HG03521 (cell line): ENCODE results near the gene DKKL1.
"Not testable (repeated sequence)": the region's sequence is repeated elsewhere in the genome, so short reads cannot be mapped to it uniquely, and the experiment has no call there.

ENCODE experiments used
- ATAC-seq: cut with Tn5 transposase; IDR thresholded peaks from one replicate; pipeline ENCODE4 v1.9.1; 2021; ENCODE audit warnings: mild to moderate bottlenecking, moderate library complexity; ENCODE audit not compliant: unreplicated experiment

DKKL1 gene

GRCh38 chr19:49363268-49364082 lies at the start of gene DKKL1:
Gene DKKL1 (plus strand): TSS chr19:49363877. CDS start chr19:49363999, 122 bp downstream.
- ATAC-seq: peak; percentile 68

GRCh38 chr19:49315111-49315510 lies 48.6 kb upstream of the DKKL1 start:
- no peak for ATAC-seq

GRCh38 chr19:49316284-49316683 lies 47.4 kb upstream of the DKKL1 start:
- ATAC-seq: no peak

- ATAC-seq: no peak
Observed at GRCh38 chr19:49318296-49318695, 45.4 kb upstream of the DKKL1 start.

GRCh38 chr19:49324801-49325576 lies 38.7 kb upstream of the DKKL1 start, which contains the start of gene SLC6A16:
Gene SLC6A16 (minus strand): TSS chr19:49325191. CDS start chr19:49311347, 13,844 bp downstream.
- ATAC-seq: no peak

DNA sequence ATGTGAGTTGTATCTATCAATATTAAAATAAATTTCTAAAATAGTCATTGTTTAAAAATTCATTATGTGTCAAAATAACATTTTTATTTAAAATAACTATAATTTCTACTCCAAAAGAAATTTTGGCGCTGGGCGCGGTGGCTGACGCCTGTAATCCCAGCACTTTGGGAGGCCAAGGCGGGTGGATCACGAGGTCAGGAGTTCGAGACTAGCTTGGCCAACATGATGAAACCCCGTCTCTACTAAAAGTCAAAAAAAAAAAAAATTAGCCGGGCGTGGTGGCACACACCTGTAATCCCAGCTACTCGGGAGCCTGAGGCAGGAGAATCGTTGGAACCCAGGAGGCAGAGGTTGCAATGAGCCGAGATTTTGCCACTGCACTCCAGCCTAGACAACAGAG lies 37.9 kb upstream of the DKKL1 start:
- ATAC-seq: not testable (repeated sequence)

- no peak for ATAC-seq
Observed at GRCh38 chr19:49326165-49326704, 37.4 kb upstream of the DKKL1 start.

DNA sequence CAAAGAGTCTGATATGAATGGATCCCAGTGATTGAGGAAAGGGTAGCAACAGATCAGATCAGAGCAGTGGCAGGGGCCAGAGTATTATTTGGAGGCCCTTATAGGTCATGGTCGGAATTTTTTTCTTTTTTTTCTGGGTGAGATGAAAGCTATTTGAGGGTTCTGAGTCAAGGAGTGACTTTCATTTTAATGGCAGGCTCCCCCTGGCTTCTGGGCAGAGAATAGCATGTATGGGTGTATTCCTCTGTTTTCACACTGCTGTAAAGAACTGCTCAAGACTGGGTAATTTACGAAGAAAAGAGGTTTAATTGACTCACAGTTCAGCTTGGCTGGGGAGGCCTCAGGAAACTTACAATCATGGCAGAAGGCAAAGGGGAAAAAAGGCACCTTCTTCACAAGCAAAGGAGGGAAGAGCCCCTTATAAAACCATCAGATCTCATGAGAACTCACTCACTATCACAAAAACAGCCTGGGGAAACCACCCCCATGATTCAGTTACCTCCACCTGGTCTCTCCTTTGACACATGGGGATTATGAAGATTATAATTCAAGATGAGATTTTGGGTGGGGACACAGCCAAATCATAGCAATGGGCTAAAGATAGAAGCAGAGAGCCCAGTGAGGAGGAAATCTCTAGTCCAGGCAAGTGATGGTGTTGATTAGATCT lies 35.7 kb upstream of the DKKL1 start:
- no peak for ATAC-seq

DNA sequence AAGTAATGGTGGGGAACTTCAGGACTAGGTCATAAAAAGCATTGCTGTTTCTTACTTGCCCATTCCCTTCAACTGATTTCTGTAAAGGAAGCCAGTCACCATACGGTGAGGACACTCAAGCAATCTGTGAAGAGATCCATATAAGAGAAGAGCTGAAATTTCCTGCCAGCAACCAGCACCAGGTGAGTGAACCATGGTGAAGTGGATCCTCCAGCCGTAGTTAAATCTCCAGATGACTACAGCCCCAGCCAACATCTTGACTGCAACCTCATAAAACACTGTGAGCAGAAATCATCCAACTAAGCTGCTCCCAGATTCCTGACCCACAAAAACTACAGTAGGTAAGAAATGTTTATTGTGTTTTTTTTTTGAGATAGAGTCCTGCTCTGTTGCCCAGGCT lies 34.9 kb upstream of the DKKL1 start:
- no peak for ATAC-seq

DNA sequence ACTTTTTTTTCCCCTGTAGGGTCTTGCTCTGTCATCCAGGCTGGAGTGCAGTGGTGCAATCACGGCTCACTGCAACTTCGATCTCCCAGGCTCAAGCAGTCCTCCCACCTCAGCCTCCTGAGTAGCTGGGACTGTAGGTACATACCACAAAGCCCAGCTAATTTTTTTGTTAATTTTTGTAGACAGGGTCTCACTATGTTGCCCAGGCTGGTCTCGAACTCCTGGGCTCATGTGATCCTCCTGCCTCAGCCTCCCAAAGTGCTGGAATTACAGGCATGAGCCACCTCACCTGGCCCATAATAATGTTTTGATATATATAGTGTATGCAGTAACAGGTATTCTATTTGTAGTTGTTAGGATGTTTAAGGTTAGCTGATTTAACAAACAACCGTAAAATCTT lies 32.5 kb upstream of the DKKL1 start:
- ATAC-seq: not testable (repeated sequence)

- ATAC-seq: no peak
Observed at GRCh38 chr19:49331616-49332055, 32.0 kb upstream of the DKKL1 start.

DNA sequence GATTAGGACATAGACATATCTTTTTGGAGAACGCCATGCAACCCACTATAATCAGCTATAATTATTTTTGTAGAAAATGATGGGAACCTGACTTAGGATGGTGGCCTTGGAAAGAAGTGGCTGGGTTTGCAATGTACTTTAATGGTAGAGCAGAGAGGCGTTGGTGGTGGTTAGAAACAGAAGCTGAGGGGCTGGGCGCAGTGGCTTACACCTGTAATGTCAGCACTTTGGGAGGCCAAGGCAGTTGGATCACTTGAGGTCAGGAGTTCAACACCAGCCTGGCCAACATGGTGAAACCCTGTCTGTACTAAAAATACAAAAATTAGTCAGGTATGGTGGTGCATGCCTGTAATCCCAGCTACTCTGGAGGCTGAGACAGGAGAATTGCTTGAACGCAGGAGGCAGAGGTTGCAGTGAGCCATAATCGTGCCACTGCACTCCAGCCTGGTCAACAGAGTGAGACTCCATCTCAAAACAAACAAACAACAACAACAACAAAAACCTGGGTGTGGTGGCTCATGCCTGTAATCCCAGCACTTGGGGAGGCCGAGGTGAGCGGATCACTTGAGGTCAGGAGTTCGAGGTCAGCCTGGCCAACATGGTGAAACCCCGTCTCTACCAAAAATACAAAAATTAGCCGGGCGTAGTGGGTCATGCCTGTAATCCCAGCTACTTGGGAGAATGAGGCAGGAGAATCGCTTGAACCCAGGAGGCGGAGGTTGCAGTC lies 30.8 kb upstream of the DKKL1 start:
- ATAC-seq: not testable (repeated sequence)

GRCh38 chr19:49333418-49333805 lies 30.3 kb upstream of the DKKL1 start:
- no peak for ATAC-seq

GRCh38 chr19:49333811-49334288 lies 29.8 kb upstream of the DKKL1 start:
- no peak for ATAC-seq

DNA sequence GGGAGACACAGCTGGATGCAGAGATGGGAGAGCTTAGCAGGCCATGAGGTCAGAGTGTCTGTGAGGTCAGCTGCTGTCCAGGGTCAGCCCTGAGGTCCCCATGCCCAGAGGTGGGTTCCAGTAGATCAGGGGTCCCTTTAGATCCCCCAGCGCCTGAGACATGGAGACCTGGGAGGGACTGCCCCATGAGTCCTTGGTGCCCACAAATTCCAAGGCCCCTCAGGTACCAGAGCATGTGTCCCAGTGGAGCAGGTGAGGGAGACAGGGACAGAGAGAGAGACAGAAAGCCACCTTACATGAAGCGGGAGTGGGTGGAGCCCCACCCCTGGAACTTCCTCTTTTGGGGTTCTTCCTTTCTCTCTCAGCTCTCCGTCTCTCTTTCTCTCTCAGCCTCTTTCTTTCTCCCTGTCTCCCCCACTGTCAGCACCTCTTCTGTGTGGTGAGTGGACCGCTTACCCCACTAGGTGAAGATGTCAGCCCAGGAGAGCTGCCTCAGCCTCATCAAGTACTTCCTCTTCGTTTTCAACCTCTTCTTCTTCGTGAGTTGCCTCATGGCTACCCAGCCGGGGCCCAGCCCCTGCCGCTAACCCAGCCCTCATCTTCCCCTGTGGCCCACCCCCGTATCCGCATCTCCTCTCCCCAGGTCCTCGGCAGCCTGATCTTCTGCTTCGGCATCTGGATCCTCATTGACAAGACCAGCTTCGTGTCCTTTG lies 28.4 kb upstream of the DKKL1 start, which contains the start of gene CD37:
Gene CD37 (plus strand): TSS at position 336 of the 713 bp plus-strand sequence. CDS start 135 bp downstream, at position 471.
- no peak for ATAC-seq

DNA sequence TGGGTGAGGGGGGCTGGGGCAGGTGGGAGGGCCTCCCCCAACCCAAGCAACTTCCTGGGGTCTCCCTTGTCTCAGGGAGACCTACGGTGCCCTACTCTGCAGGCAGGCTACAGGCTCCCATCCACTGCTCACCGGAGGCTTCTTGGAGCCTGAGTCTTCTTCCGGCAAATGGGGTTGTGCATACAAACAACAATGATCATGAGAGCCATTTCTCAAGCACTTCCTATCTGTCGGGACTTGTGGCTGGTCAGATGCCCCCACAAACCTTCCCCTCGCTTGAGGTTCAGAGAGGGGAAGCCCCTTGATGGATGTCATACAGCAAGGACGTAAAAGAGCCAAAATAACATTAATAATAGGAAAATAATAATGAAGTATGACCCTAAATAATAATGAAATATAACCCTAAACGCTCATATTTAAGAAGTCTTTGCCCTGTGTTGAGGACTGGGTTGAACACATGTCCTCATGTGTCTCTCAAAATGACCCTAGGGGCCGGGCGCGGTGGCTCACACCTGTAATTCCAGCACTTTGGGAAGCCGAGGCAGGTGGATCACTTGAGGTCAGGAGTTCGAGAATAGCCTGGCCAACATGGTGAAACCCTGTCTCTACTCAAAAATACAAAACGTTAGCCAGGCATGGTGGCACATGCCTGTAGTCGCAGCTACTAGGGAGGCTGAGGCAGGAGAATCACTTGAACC lies 27.7 kb upstream of the DKKL1 start:
- no peak for ATAC-seq

DNA sequence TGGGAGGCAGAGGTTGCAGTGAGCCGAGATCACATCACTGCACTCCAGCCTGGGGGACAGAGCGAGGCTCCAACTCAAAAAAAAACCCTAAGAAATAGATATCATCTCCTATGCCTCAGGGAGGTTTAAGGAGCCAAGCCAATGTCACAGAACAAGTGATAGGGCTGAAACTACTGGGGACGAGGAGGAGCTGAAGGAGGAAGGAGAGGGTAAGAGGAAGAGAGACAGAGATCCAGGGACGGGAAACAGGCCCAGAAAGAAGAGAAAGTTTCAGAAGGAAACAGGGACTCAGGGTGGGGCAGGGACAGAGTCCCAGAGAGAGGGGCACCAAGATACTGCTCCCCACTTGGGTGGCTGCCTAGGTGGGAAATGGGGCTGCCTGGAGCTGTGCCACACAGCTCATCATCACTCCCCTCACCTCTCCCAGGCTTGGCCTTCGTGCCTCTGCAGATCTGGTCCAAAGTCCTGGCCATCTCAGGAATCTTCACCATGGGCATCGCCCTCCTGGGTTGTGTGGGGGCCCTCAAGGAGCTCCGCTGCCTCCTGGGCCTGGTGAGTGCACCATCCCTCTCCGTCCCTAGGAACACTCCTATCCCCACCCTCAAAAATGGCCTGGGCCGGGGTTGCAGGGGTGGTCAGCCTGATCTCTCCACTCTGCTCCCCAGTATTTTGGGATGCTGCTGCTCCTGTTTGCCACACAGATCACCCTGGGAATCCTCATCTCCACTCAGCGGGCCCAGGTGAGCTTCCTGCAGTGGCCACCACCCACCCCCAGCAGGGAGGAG lies 27.0 kb upstream of the DKKL1 start:
- ATAC-seq: no peak
